Neural progenitor cell (in vitro differentiated cells): ENCODE data around the gene COL24A1. TPM values are rescaled to one million over a fixed set of nuclear protein-coding genes. Genes with fewer than 3 reads are reported as not detected.
"Not testable (repeated sequence)": the region's sequence is repeated elsewhere in the genome, so short reads cannot be mapped to it uniquely, and the experiment has no call there.

Experiments
- DNase-seq: peaks from one replicate; pipeline ENCODE4 v3.0.0-alpha.2; 2016; ENCODE audit warnings: low spot score
- H2AFZ ChIP-seq: fragments of 200-600 bp; sonication (generic); replicated peaks from 2 replicates; pipeline ENCODE4 v1.6.1; 2016; ENCODE audit warnings: antibody characterized with exemption
- H3F3A ChIP-seq: fragments of 200-600 bp; sonication (generic); 2 replicates; pipeline ENCODE4 v1.6.1; 2016; ENCODE audit warnings: antibody characterized with exemption, low read depth
- H3K27ac ChIP-seq: fragments of 200-600 bp; sonication (generic); 2 replicates; pipeline ENCODE4 v1.5.1; 2016; ENCODE audit warnings: mild to moderate bottlenecking
- H3K27me3 ChIP-seq: fragments of 200-600 bp; sonication (generic); 2 replicates; pipeline ENCODE4 v1.6.1; 2016; ENCODE audit warnings: mild to moderate bottlenecking, moderate library complexity
- H3K36me3 ChIP-seq: fragments of 200-600 bp; sonication (generic); 2 replicates; pipeline ENCODE4 v1.5.1; 2016
- H3K4me1 ChIP-seq: fragments of 200-600 bp; sonication (generic); 2 replicates; pipeline ENCODE4 v1.6.1; 2016; ENCODE audit warnings: mixed run types
- H3K4me2 ChIP-seq: fragments of 200-600 bp; sonication (generic); 2 replicates; pipeline ENCODE4 v1.6.1; 2016
- H3K4me3 ChIP-seq: fragments of 200-600 bp; sonication (generic); 2 replicates; pipeline ENCODE4 v1.5.1; 2016
- H3K79me2 ChIP-seq: fragments of 200-600 bp; sonication (generic); 2 replicates; pipeline ENCODE4 v1.6.1; 2016; ENCODE audit warnings: low read depth
- H3K9ac ChIP-seq: fragments of 200-600 bp; sonication (generic); 2 replicates; pipeline ENCODE4 v1.6.1; 2016
- H3K9me3 ChIP-seq: fragments of 200-600 bp; sonication (generic); 2 replicates; pipeline ENCODE4 v1.5.1; 2016; ENCODE audit warnings: low read depth
- H4K20me1 ChIP-seq: fragments of 200-600 bp; sonication (generic); 2 replicates; pipeline ENCODE4 v1.6.1; 2016; ENCODE audit warnings: low read depth
- H3K27ac Mint-ChIP-seq: 3 replicates; pipeline ENCODE4 v1.8.0; 2021; ENCODE audit warnings: mixed read lengths
- H3K27me3 Mint-ChIP-seq: 2 replicates; pipeline ENCODE4 v1.8.0; 2022; ENCODE audit warnings: low read depth, mild to moderate bottlenecking, inconsistent platforms, moderate library complexity, mixed read lengths; ENCODE audit not compliant: insufficient read depth
- H3K36me3 Mint-ChIP-seq: 3 replicates; pipeline ENCODE4 v1.8.0; 2021; ENCODE audit warnings: mixed read lengths
- H3K4me1 Mint-ChIP-seq: 3 replicates; pipeline ENCODE4 v1.8.0; 2021; ENCODE audit warnings: mixed read lengths
- H3K4me3 Mint-ChIP-seq: 3 replicates; pipeline ENCODE4 v1.8.0; 2021; ENCODE audit warnings: mild to moderate bottlenecking, moderate library complexity, mixed read lengths
- H3K9me3 Mint-ChIP-seq: 3 replicates; pipeline ENCODE4 v1.8.0; 2020; ENCODE audit warnings: mixed read lengths
- CTCF ChIP-seq: fragments of 200-600 bp; sonication (generic); IDR thresholded peaks from 2 replicates; pipeline ENCODE4 v1.5.1; 2017; ENCODE audit warnings: antibody characterized with exemption, mild to moderate bottlenecking
- EZH2 ChIP-seq: fragments of 200-600 bp; sonication (generic); IDR thresholded peaks from 2 replicates; pipeline ENCODE4 v1.6.1; 2017; ENCODE audit warnings: antibody characterized with exemption, mild to moderate bottlenecking, moderate library complexity
- EZH2phosphoT487 ChIP-seq: fragments of 200-600 bp; sonication (generic); IDR thresholded peaks from 2 replicates; pipeline ENCODE4 v1.6.1; 2017; ENCODE audit warnings: antibody characterized with exemption
- total RNA-seq: library from RNA; depleted of rRNA; stranded (reverse); fragments of >200 nt; gene quantifications from 2 replicates; pipeline ENCODE4 v1.2.3, GENCODE V29; 2015; ENCODE audit warnings: low replicate concordance

COL24A1 gene
- total RNA-seq, 1 donor from 2014 or later, result not detected

- Histone ChIP-seq H3K4me2 (no peak overlapping the region), H3K9me3 (no peaks in the 10 kb centered on the region), H3K4me3 (no peak overlapping the region), H3K36me3 (no peaks in the 10 kb centered on the region), H3K9ac (no peak overlapping the region), H2AFZ (no peak overlapping the region), H4K20me1 (no peaks in the 10 kb centered on the region), H3F3A (no peaks in the 10 kb centered on the region), H3K79me2 (no peaks in the 10 kb centered on the region), H3K27ac (no peak overlapping the region), H3K4me1 (no peaks in the 10 kb centered on the region), H3K27me3 (no peaks in the 10 kb centered on the region)
- Mint-ChIP-seq H3K36me3 (no peaks in the 10 kb centered on the region), H3K27ac (no peak overlapping the region), H3K4me1 (no peaks in the 10 kb centered on the region), H3K4me3 (no peak overlapping the region), H3K27me3 (no peaks in the 10 kb centered on the region), H3K9me3 (no peaks in the 10 kb centered on the region)
- DNase-seq, result no peak
- no peak for TF ChIP-seq CTCF
- no peak for TF ChIP-seq EZH2
- no peak for TF ChIP-seq EZH2phosphoT487
These were observed 70.7 kb downstream of the COL24A1 start for GRCh38 chr1:86085741-86086409.

DNA sequence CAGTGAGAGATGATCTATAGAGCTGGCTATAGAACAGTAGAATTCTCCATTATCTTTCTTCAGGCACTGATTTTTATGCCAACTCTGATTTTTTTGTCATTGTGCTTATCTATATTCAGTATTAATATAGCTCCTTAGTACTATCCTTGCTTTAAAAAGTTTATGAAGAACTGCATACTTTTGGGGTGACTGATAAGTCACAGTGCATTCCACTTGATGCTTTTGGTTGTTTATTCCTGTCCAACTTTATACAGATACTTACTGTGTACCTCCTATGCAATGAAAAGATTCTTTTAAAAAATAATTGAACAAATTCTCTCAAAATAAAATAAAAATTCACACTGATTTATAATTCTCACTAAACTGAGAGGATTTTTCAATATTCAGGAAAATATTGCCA lies 71.6 kb downstream of the COL24A1 start:
- Histone ChIP-seq H4K20me1 (no peaks in the 10 kb centered on the region), H3K36me3 (no peaks in the 10 kb centered on the region), H3K79me2 (no peaks in the 10 kb centered on the region), H2AFZ (no peak overlapping the region), H3K27ac (no peak overlapping the region), H3K4me2 (no peak overlapping the region), H3F3A (no peaks in the 10 kb centered on the region), H3K27me3 (no peaks in the 10 kb centered on the region), H3K4me3 (no peak overlapping the region), H3K4me1 (no peaks in the 10 kb centered on the region), H3K9ac (no peak overlapping the region), H3K9me3 (no peaks in the 10 kb centered on the region)
- no peaks in the 10 kb centered on the region for H3K27me3 Mint-ChIP-seq
- H3K9me3 Mint-ChIP-seq, result peaks cover 2% of the 10 kb centered on the region
- H3K4me1 Mint-ChIP-seq, result no peaks in the 10 kb centered on the region
- no peak for TF ChIP-seq EZH2
- TF ChIP-seq CTCF, result no peak
- TF ChIP-seq EZH2phosphoT487, result no peak
- no peak overlapping the region for H3K27ac Mint-ChIP-seq
- H3K4me3 Mint-ChIP-seq, result no peak overlapping the region
- no peak for DNase-seq
- H3K36me3 Mint-ChIP-seq, result no peaks in the 10 kb centered on the region

- Histone ChIP-seq H3K27me3 (no peaks in the 10 kb centered on the region), H3K4me3 (no peak overlapping the region), H3K4me2 (no peak overlapping the region), H3F3A (no peaks in the 10 kb centered on the region), H4K20me1 (no peaks in the 10 kb centered on the region), H3K4me1 (no peaks in the 10 kb centered on the region), H3K9ac (no peak overlapping the region), H3K9me3 (no peaks in the 10 kb centered on the region), H3K79me2 (no peaks in the 10 kb centered on the region), H3K36me3 (no peaks in the 10 kb centered on the region), H3K27ac (no peak overlapping the region), H2AFZ (no peak overlapping the region)
- Mint-ChIP-seq H3K27ac (no peak overlapping the region), H3K27me3 (no peaks in the 10 kb centered on the region), H3K9me3 (peaks cover 5% of the 10 kb centered on the region), H3K4me1 (no peaks in the 10 kb centered on the region), H3K36me3 (no peaks in the 10 kb centered on the region), H3K4me3 (no peak overlapping the region)
- TF ChIP-seq EZH2phosphoT487 (no peak), CTCF (peak; percentile 37)
- DNase-seq, result no peak
These were observed 74.4 kb downstream of the COL24A1 start for GRCh38 chr1:86082183-86082582.

DNA sequence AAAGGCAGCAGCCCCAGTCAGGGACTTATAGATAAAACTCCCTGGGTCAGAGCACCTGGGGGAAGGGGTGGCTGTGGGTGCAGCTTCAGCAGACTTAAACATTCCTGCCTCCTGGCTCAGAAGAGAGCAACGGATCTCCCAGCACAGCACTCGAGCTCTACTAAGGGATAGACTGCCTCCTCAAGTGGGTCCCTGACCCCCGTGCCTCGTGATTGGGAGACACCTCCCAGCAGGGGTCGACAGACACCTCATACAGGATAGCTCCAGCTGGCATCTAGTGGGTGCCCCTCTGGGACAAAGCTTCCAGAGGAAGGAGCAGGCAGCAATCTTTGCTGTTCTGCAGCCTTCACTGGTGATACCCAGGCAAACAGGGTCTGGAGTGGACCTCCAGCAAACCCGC lies 84.1 kb downstream of the COL24A1 start:
- H3K4me3 Mint-ChIP-seq, result not testable (repeated sequence)

DNA sequence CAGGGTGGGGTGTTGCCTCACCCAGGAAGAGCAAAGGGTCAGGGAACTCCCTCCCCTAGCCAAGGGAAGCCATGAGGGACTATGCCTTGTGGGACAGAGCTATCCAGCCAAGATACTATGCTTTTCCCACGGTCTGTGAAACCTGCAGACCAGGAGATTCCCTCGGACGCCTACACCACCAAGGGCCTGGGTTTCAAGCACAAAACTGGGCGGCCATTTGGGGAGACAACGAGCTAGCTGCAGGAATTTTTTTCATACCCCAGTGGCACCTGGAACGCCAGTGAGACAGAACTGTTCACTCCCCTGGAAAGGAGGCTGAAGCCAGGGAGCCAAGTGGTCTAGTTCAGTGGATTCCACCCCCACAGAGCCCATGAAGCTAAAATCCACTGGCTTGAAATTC lies 84.7 kb downstream of the COL24A1 start:
- H3K4me3 Mint-ChIP-seq, H3K4me2 ChIP-seq, H3K36me3 Mint-ChIP-seq, H3K9me3 Mint-ChIP-seq, H2AFZ ChIP-seq, H3F3A ChIP-seq, H3K36me3 ChIP-seq, H3K4me1 Mint-ChIP-seq, H4K20me1 ChIP-seq, H3K4me3 ChIP-seq, H3K9me3 ChIP-seq, H3K27me3 ChIP-seq, H3K79me2 ChIP-seq, H3K27me3 Mint-ChIP-seq, DNase-seq, H3K27ac ChIP-seq, H3K27ac Mint-ChIP-seq, H3K4me1 ChIP-seq, H3K9ac ChIP-seq: not testable (repeated sequence)

More for the DNA sequence above, 84.1 kb downstream of the COL24A1 start:
- H3K4me1 Mint-ChIP-seq, H3K27ac ChIP-seq, H3K36me3 ChIP-seq, H3K4me3 ChIP-seq, H3K27me3 ChIP-seq, H3K4me1 ChIP-seq, H3K9me3 Mint-ChIP-seq, H3K36me3 Mint-ChIP-seq, H3K4me2 ChIP-seq, H3K79me2 ChIP-seq, H2AFZ ChIP-seq, H3K9ac ChIP-seq, DNase-seq, H3K27ac Mint-ChIP-seq, H3K27me3 Mint-ChIP-seq, H3F3A ChIP-seq, H3K9me3 ChIP-seq, H4K20me1 ChIP-seq: not testable (repeated sequence)
